NCI-H2081 treated with DMSO at 0.1 percent for 48 hours (cell line): ENCODE results near the gene STPG1.

Source experiments
- DNase-seq: peaks from one replicate; lab custom pipeline; 2025; lab: John Stamatoyannopoulos, UW

The STPG1 gene

GRCh38 chr1:24426744-24427544 is 13.4 kb upstream of the STPG1 start:
- no peak for DNase-seq

DNA sequence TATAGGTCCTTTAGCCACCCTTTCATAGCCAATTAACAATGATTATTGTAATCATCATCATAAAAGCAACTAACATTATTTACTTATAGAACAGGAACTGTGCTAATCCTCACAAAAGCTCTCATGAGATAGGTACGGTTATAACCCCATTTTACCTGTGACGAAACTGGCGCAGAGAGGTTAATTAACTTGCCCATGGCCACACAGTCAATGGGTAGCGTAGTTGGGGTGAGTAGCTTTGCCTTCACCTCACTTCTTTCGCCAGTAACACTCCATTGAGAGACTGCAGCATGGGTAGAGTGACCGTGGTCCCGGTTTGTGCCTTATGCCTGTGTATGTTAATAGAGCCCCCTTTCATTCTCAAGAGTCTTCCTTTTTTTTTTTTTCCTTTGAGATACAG is 12.3 kb upstream of the STPG1 start:
- no peak for DNase-seq

- DNase-seq: no peak
These were observed 11.9 kb upstream of the STPG1 start for GRCh38 chr1:24425441-24425840.

DNA sequence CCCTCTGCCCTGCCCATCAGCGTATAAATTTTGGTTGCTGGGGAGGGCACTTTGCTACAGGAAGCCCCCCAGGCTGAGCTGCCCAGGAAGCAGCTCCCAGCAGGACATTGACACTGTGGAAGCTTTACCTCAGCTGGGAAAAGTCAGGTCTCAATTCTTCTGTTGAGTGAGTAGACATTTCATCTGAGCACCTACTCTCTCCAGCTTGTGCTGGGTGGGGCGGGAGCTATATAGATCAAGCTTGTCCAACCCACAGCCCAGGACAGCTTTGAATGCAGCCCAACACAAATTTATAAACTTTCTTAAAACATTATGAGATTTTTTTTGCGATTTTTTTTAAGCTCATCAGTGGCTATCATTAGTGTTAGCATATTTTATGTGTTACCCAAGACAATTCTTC is 11.4 kb upstream of the STPG1 start:
- no peak for DNase-seq

DNA sequence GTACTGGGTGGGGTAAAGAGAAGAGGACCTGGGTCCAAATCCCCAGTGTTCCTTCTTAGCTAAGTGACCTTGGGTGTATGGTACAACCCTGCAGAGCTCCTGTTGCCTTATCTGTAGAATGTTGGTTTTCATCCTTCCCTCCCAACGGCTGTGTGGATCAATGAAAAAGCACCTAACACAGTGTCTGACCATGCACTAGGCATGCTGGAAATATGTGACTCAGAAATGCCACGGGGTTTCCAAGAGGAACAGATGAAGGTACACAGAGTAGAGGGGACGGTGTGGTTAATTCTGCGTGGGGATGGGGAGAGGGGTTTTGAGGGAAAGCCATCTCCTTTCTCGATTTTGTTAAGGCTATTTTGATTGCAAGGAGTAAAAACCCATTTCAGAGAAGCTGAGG is 10.6 kb upstream of the STPG1 start:
- no peak for DNase-seq

DNA sequence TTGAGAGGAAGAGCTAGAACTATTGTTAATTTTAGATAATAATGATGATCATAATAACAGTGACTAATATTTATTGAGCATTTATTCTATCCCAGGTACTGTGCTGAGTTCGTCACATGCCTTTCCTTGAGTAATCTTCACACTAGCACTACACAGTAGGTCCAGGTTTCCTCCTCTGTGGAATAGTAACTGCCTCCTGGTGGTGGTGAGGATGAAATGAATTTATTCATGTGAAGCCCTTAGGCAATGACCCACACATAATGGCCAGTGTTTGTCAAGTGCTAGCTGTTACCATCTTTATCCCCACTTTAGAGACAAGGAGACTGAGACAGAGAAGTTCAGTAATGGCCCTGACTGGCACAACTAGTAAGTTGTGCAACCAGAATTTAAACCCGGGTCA is 7.9 kb upstream of the STPG1 start:
- DNase-seq: no peak

DNA sequence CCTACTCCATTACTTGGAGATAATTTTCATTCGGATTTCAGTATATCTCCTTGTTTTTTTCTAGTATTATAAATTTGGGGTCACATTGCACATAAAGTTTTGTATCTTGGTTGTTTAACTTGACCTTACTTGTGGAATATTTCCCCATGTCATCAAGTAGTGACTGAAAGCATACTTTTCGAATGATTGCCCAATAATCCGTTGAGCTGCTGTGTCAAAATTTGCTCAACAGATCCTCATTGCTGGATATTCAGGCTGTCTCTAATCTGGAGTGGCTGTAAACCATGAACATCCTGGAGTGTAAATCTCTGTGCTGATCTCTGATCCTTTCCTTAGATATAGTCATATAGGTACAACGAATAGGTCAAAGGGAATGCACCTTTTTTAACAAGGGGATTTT is 7.0 kb upstream of the STPG1 start:
- no peak for DNase-seq

DNA sequence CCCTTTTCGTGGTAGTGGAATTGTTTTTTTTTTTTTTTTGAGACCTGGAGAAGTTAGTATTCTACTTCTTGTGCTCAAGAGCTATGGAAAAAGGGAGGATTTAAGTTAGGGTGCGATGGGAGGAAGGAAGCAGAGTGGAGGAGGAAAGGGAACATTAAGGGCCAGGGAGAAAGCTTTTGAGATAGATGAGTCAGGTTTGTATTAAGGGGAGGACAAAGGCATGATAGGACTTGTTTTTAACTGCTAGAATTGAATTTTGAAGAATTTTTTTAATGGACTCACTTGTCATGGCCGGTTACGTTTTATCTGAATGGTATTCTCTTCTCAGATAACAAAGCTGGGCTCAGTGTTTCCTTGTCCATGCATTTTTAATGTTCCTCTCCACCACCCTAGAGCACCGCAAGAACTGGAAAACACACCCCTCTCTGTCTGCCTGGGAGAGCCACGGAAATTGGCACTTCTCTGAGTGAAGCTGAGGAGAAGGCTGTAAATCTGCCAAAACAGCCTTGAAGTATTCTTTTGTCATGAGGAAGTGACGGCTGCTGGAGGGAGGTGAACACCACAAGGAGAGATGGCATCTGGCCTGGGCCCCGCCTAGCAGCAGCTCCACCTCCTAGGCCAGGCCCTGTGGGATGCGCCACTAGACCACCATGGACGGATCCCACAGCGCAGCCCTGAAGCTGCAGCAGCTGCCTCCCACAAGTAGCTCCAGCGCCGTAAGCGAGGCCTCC is 5.5 kb upstream of the STPG1 start:
- no peak for DNase-seq

- no peak for DNase-seq
These were observed 4.1 kb upstream of the STPG1 start for GRCh38 chr1:24417681-24418080.

GRCh38 chr1:24416666-24417391 is 3.2 kb upstream of the STPG1 start:
- no peak for DNase-seq

DNA sequence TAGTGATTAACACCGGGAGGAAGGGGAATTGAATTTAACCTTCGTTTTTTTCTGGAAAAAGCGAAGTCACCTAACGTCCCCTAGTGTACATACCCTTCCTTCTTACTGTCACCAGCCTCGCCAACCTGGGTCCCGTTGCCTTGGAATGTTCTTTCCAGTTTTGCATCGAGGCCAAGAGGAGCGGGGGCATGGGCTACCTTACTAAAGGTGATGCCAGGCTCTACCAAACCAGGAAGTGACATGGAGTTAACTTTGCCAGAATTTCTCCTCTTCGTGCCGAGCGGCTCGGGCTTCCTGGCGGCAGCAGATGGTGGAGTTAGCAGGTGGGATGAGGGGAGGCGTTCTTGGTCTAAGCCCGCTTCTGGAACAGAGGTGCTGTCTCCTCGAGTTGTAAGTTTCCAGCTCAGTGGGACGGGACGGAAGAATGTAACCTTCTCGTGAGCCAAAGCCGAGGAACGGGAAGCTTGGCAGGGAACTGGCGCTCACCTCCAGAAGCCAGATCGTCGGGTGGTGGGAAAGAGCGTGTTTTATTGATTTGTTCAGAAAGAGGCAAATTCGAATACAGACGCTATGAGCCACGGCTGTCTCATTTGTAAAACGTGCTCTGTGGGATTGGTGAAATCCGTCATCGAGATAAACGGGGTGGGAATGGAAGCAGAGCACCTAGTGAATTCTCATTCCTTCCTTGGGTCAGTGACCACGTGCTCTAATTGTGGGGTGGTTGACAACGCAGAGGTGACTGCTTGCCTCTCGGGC is 2.5 kb upstream of the STPG1 start:
- no peak for DNase-seq

DNA sequence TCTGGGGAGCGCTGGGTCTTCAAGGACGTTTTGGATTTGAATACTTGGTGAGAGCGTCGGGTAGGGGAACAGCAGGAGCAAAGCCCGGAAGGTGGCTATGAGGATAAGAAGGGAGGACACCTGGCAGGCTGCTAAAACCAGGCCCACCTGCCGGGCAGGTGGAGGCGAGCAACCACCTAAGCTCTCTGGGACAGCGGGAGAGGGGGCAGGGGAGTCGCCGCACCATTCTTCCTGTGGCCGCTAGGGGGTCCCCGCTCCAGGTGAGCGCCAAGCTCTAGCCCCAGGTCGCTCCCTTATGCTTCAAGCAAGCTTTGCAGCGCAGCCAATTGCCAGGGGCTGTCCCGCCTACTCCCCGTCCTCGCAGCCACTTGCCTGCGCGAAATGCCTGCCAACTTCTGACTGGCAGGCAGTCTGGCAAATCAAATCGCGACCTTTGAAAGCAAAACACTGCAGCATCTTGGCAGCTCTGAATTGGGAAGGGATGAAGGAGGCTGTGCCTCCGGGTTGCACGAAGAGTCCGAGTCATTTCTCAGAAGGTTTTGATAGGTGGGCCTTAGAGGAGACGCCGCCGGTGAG is 1.8 kb upstream of the STPG1 start, which contains the start of gene NIPAL3:
Gene NIPAL3 (plus strand): TSS at position 469 of the 576 bp plus-strand sequence. CDS start 3,746 bp downstream, outside the sequence.
- DNase-seq: peak; percentile 99

DNA sequence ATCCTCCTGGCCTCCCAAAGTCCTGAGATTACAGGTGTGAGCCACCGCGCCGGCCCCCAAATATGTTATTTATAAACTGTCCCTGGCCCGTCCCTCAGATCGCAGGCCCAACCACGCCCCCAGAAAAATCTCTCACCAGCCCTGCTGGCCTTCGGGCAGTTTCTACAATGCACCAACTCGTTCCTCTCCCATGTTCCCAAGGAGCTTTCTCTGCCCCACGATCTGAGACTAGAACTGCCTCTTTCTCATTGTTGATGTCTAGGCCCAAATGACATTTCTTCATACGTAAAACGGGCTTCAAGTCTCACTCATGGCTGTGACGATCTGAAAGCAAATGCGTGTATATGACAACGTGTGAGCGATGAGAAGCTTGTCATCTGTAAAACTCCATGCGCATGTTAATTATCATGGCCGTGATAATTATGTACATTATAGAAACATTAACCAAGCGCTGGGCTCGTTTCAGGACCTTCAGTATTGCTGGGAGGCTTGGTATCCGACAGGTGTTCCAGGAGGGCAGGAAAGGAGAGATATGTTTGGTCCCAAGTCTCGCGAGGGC is 1.3 kb upstream of the STPG1 start:
- DNase-seq: no peak

GRCh38 chr1:24412408-24412807 is 1.2 kb downstream of the STPG1 start:
- DNase-seq: no peak

GRCh38 chr1:24411963-24412362 is 1.6 kb downstream of the STPG1 start:
- DNase-seq: no peak

GRCh38 chr1:24410750-24411149 is 2.8 kb downstream of the STPG1 start:
- no peak for DNase-seq

- DNase-seq: no peak
These were observed 4.0 kb downstream of the STPG1 start for GRCh38 chr1:24409535-24409934.

DNA sequence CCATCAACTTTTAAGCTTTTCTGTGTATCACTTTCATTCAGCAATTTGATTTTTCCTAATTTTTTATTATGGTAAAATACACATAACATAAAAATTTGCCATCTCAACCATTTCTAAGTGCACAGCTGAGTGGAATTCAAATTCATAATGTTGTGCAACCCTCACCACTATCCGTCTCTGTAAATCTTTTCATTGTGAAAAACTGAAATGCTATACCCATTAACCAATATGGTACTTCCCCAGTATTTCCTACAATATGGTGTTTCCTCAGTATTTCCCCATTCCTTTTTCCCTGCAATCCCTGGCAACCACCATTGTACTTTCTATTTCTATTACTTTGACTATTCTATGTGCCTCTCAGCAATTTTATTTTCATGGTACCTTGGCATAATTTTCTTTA is 6.8 kb downstream of the STPG1 start:
- DNase-seq: no peak

- no peak for DNase-seq
These were observed 9.8 kb downstream of the STPG1 start for GRCh38 chr1:24403806-24404205.

- no peak for DNase-seq
These were observed 13.5 kb downstream of the STPG1 start for GRCh38 chr1:24400065-24400464.

GRCh38 chr1:24393892-24394291 is 19.7 kb downstream of the STPG1 start:
- DNase-seq: no peak
